ENCODE results near the gene BCL11A. TPM values are rescaled to one million over a fixed set of nuclear protein-coding genes. Genes with fewer than 3 reads are reported as not detected.

Gene BCL11A
- total RNA-seq, 4 donors from 2014 or later, result 0.16 to 2.0 (median 0.41) TPM

GRCh38 chr2:60517446-60517845 is 36.0 kb downstream of the BCL11A start:
- TF ChIP-seq CTCF (IDR thresholded peaks at IDR 0.05; ENCODE audit: low read depth), result no peak

GRCh38 chr2:60516826-60517225 is 36.6 kb downstream of the BCL11A start:
- TF ChIP-seq CTCF (IDR thresholded peaks at IDR 0.05; ENCODE audit: low read depth), result no peak

- TF ChIP-seq CTCF (IDR thresholded peaks at IDR 0.05; ENCODE audit: low read depth), result no peak
These were observed 37.1 kb downstream of the BCL11A start for GRCh38 chr2:60516383-60516811.

GRCh38 chr2:60515721-60516226 is 37.7 kb downstream of the BCL11A start:
- no peak for TF ChIP-seq CTCF (IDR thresholded peaks at IDR 0.05; ENCODE audit: low read depth)

- TF ChIP-seq CTCF (IDR thresholded peaks at IDR 0.05; ENCODE audit: low read depth), result no peak
These were observed 39.5 kb downstream of the BCL11A start for GRCh38 chr2:60513996-60514395.

GRCh38 chr2:60513191-60513590 is 40.3 kb downstream of the BCL11A start:
- no peak for TF ChIP-seq CTCF (IDR thresholded peaks at IDR 0.05; ENCODE audit: low read depth)

GRCh38 chr2:60512641-60513040 is 40.8 kb downstream of the BCL11A start:
- no peak for TF ChIP-seq CTCF (IDR thresholded peaks at IDR 0.05; ENCODE audit: low read depth)
